ENCODE data around the gene WDR86. TPM values are rescaled to one million over a fixed set of nuclear protein-coding genes. Genes with fewer than 3 reads are reported as not detected.

WDR86 gene
- polyA plus RNA-seq, 2 of the 4 experiments (the other 2 are of a cell fraction) = 0.17 to 0.19 TPM

DNA sequence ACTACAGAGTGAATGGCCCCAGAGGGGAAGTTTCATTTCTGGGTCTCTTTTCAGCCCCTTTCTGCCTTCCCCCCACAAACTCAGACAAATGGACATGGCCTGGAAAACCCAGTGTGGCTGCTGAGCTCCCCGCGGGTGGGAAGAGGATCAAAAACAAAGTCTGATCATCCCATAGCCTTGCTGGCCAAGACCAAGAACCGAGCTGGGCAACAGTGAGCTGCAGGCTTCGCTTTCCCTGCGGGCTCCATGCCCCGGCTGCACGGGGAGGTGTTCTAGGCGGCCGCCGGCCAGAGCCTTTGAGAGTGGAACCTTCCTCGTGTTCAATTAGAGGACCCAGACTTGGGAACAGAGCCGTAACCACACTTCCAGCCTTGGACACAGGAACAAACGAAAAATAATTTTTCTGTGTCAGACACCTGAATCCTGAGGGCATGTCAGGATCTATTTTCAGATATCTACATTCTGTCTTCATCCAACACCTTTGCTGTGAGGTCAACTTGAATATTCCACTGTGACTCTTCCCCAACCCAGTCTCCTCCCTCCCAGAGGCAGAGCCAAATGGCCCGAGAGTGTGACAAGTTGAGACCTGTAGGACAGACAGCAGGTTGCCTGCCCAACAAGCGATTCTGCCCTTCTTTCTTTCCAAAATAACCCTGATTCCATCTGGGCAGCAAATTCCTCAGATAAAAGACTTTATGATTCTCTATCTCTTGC lies 26.0 kb downstream of the WDR86 start:
- FAIRE-seq = no peak
- TF ChIP-seq RCOR1 (IDR thresholded peaks at IDR 0.05; ENCODE audit: low read depth, low read length) = no peak
- no peak for TF ChIP-seq EHF (CRISPR knock-in tag; IDR thresholded peaks at IDR 0.05)
- TF ChIP-seq, protein P1, sequence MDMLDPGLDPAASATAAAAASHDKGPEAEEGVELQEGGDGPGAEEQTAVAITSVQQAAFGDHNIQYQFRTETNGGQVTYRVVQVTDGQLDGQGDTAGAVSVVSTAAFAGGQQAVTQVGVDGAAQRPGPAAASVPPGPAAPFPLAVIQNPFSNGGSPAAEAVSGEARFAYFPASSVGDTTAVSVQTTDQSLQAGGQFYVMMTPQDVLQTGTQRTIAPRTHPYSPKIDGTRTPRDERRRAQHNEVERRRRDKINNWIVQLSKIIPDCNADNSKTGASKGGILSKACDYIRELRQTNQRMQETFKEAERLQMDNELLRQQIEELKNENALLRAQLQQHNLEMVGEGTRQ (IDR thresholded peaks at IDR 0.05) = no peak
- TF ChIP-seq GATA3 (IDR thresholded peaks at IDR 0.05; ENCODE audit: borderline replicate concordance) = no peak
- no peak for TF ChIP-seq RNF2 (IDR thresholded peaks at IDR 0.05; ENCODE audit: borderline replicate concordance, low read depth)
- TF ChIP-seq RAD21 (conservative IDR thresholded peaks at IDR 0.05 in 1 of 2, IDR thresholded peaks at IDR 0.05 in 1 of 2) = no peak
- no peak for TF ChIP-seq CBX8 (IDR thresholded peaks at IDR 0.05)
- no peak for TF ChIP-seq ZFP36 (IDR thresholded peaks at IDR 0.05; ENCODE audit: borderline replicate concordance, partially characterized antibody)
- no peak for TF ChIP-seq ESRRA (IDR thresholded peaks at IDR 0.05; ENCODE audit: borderline replicate concordance, low read length)
- TF ChIP-seq KDM5A (IDR thresholded peaks at IDR 0.05) = no peak
- TF ChIP-seq PHF8 (IDR thresholded peaks at IDR 0.05; ENCODE audit: borderline replicate concordance, low read depth) = no peak
- TF ChIP-seq, protein P2, sequence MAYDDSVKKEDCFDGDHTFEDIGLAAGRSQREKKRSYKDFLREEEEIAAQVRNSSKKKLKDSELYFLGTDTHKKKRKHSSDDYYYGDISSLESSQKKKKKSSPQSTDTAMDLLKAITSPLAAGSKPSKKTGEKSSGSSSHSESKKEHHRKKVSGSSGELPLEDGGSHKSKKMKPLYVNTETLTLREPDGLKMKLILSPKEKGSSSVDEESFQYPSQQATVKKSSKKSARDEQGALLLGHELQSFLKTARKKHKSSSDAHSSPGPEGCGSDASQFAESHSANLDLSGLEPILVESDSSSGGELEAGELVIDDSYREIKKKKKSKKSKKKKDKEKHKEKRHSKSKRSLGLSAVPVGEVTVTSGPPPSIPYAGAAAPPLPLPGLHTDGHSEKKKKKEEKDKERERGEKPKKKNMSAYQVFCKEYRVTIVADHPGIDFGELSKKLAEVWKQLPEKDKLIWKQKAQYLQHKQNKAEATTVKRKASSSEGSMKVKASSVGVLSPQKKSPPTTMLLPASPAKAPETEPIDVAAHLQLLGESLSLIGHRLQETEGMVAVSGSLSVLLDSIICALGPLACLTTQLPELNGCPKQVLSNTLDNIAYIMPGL (CRISPR knock-in tag; IDR thresholded peaks at IDR 0.05; ENCODE audit: borderline replicate concordance) = no peak
- TF ChIP-seq EHMT2 (IDR thresholded peaks at IDR 0.05; ENCODE audit: low read depth) = no peak
- TF ChIP-seq EP300 (IDR thresholded peaks at IDR 0.05) = no peak
- no peak for TF ChIP-seq HOXB13 (CRISPR knock-in tag; IDR thresholded peaks at IDR 0.05; ENCODE audit: low read depth)
- no peak for TF ChIP-seq JUN (IDR thresholded peaks at IDR 0.05)
- TF ChIP-seq, protein P3, sequence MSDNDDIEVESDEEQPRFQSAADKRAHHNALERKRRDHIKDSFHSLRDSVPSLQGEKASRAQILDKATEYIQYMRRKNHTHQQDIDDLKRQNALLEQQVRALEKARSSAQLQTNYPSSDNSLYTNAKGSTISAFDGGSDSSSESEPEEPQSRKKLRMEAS (IDR thresholded peaks at IDR 0.05) = no peak
- TF ChIP-seq ZC3H11A (IDR thresholded peaks at IDR 0.05) = no peak
- TF ChIP-seq ZNF302 (CRISPR knock-in tag; IDR thresholded peaks at IDR 0.05) = no peak
- POLR2A ChIA-PET = no interaction called here
- WGBS (ENCODE audit: missing lambda C conversion rate) = 62% methylated on average over 15 of the region's 15 CpGs
- H3K4me2 ChIP-seq = no peak overlapping the region
- no peak for DNase-seq (ENCODE audit: low read depth in 1 of 2, low spot score in 1 of 2)
- H3K27ac ChIP-seq = no peak overlapping the region
- no peaks in the 10 kb centered on the region for H3K9me3 ChIP-seq
- CTCF ChIA-PET = interaction anchor here (0.8 to 0.9 kb wide), 3 partner anchors 10 to 31 kb away, joined by 3 read pairs; no protein-coding TSS in a partner anchor
- H3K4me1 ChIP-seq = 0 out of 3 replicates have a peak, but pooled peaks cover 5% of the 10 kb centered on the region
- no peak for ATAC-seq
- no peak overlapping the region for H3K4me3 ChIP-seq

DNA sequence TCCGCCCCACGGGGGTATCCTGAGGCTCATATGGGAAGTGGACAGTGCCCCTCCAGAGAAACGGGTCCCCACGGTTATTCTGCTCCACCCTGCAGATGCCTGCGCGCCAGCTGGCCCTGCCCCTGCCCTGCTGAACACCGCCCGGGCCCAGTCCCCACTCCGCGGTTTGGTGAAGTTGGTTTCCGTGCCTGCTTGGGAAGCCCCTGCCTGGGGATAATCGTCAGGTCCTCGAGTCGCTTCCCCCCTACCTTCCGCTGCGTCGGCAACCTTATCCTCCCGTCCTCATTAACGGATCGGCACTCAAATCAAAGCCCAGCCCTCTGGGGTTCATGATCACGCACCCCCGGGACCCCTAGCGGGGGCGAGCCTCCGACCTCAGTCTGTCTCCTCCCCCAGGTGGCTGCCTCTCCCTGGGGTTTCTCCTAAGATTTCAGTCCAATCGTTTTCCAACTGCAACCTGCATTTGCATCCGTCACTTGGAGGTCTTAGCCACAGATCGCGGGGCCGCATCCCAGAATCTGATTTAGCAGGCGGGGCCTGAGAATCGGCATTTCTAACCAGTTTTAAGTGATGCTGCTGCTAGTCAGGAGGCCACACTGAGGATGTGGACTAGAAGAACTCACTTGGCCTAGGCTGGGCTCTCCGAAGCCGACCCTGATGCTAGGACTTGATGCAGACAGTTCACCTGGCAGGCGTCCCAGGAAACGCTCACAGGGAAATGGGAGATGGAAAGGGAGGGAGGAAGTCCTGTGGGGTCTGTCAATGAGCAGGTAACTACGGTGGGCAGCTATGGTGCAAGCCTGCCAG lies 27.6 kb downstream of the WDR86 start:
- no peak overlapping the region; a peak in 1 of 6 replicates for H3K27ac ChIP-seq
- CTCF ChIA-PET = interaction anchor here (0.8 to 21.5 kb wide), 2 partner anchors 30 to 65 kb away, joined by 3 to 438 read pairs; partner anchors contain the start of gene CRYGN
- ATAC-seq = peak in 1 of 2 experiments; percentile 15; a peak in 3 of 6 replicates
- 0 out of 3 replicates have a peak, but pooled peaks cover 5% of the 10 kb centered on the region for H3K4me1 ChIP-seq
- WGBS (ENCODE audit: missing lambda C conversion rate) = 52% methylated on average over 37 of the region's 37 CpGs
- peak overlapping the region; percentile 57 for H3K4me2 ChIP-seq
- FAIRE-seq = no peak
- H3K9me3 ChIP-seq = no peaks in the 10 kb centered on the region
- peak overlapping the region; percentile 18; the same call in 2 of the 3 replicates for H3K4me3 ChIP-seq
- POLR2A ChIA-PET = no interaction called here
- DNase-seq (ENCODE audit: low read depth in 1 of 2, low spot score in 1 of 2) = no peak
- TF ChIP-seq EP300 (IDR thresholded peaks at IDR 0.05) (no peak), NPAS2 (CRISPR knock-in tag; IDR thresholded peaks at IDR 0.05; ENCODE audit: borderline replicate concordance) (no peak), ESRRA (IDR thresholded peaks at IDR 0.05; ENCODE audit: borderline replicate concordance, low read length) (no peak), GATA3 (IDR thresholded peaks at IDR 0.05; ENCODE audit: borderline replicate concordance) (no peak), NFE2L2 (conservative IDR thresholded peaks at IDR 0.05; ENCODE audit: low read length) (no peak), CEBPB (IDR thresholded peaks at IDR 0.05) (no peak), CBX2 (IDR thresholded peaks at IDR 0.05; ENCODE audit: borderline replicate concordance, low read depth) (no peak), EHF (CRISPR knock-in tag; IDR thresholded peaks at IDR 0.05) (no peak)
- TF ChIP-seq, protein P4, sequence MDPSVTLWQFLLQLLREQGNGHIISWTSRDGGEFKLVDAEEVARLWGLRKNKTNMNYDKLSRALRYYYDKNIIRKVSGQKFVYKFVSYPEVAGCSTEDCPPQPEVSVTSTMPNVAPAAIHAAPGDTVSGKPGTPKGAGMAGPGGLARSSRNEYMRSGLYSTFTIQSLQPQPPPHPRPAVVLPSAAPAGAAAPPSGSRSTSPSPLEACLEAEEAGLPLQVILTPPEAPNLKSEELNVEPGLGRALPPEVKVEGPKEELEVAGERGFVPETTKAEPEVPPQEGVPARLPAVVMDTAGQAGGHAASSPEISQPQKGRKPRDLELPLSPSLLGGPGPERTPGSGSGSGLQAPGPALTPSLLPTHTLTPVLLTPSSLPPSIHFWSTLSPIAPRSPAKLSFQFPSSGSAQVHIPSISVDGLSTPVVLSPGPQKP (IDR thresholded peaks at IDR 0.05; ENCODE audit: low read depth, low read length) = no peak
- TF ChIP-seq, protein P5, sequence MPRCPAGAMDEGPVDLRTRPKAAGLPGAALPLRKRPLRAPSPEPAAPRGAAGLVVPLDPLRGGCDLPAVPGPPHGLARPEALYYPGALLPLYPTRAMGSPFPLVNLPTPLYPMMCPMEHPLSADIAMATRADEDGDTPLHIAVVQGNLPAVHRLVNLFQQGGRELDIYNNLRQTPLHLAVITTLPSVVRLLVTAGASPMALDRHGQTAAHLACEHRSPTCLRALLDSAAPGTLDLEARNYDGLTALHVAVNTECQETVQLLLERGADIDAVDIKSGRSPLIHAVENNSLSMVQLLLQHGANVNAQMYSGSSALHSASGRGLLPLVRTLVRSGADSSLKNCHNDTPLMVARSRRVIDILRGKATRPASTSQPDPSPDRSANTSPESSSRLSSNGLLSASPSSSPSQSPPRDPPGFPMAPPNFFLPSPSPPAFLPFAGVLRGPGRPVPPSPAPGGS (IDR thresholded peaks at IDR 0.05) = no peak

Data from A549 (cell line).